ENCODE measurements around the gene PAX3.
"Not testable (repeated sequence)": the region's sequence is repeated elsewhere in the genome, so short reads cannot be mapped to it uniquely, and the experiment has no call there.

PAX3 gene

DNA sequence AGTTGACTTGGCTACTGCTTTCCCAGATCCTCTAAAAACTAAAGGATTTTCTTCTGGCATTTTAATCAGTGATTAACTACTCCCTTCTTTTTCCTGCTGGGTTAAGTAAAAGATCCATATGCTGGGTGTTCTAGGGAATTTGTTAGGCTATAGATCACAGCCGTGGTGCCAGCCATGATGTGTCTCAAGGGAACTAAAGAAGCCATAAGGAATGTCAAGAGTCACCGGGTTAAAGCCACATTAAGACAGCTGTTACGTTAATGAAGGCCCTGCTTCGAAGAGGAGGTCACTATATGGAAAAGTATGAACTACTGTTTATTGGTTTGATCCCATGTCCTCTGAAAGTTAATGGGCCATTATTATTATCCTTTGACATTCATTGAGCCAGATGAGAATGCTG, 70.7 kb downstream of the PAX3 start:
- no peak for DNase-seq

DNA sequence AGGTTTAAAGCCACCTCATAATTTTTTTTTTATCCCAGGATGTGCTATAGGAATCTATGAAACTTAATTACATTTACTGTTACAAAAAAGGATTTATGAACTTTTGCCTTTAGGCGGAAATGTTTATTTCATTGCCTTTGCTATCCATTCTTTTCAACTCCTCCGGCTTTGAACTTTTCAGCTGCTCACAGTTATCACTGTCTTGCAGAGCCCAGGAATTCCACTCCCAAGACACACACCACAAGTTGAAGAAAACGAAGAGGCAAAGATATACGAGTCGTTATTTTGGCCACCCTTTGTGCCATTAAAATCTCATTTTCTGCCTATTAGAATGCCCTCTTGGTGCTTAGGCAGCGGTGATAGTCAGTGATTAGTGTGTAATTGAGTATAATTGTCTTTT, 80.0 kb downstream of the PAX3 start:
- DNase-seq, result no peak

DNA sequence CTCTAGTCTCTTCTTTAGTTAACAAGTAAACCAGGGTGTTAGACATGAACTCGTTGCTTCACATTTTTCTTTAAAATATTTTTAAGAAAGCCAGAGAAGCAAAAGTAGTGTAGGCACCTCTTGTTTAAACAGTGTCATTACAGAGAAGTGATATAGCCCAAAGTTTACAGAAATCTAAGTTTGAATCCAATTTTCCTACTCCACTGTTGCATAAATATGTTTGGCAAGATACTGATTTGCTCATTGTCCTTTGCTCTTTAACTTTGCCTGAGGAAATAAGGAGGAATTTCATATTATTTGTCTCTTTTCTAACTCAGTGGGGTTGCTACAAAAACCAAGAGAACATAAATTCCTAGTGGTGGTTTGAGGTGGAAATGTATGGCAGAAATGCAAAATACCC, 81.1 kb downstream of the PAX3 start:
- no peak for DNase-seq

DNA sequence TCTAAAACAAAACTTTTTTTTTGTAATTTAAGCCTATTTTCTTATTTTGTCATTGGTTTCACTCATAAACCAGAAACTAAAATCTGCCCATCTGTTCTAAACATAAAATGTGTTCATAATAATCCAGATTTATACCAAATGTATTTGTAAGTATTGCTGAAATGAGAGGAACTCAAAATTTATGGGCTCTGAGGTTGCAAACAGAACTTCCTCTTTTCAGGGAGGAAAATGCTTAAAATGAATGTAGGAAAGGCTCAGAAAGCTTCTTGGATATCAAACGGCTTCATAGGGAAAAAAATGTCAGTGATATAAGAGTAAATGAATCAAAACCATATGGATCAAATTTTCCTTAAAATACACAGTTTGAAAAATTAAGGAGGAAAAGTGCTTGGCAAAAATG, 83.9 kb downstream of the PAX3 start:
- DNase-seq, result no peak

DNA sequence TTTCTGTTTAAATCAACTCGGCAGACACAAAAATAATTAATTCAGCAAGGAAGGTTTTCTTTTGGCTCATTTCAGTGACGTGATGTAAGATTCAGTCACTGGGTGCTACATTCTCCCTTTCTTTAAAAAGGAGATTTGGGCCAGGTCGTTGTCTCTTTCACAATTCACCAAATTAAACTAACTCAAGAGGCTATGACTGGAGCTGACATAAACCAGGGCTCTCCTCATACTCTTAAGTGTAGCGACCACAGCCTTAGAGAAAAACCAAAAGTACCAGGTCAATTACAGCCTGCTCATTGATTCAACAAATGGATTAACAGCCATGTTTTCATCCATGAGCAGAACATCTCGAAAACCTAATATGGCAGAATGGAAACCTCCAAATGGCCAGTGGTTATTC, 85.7 kb downstream of the PAX3 start:
- no peak for DNase-seq

DNA sequence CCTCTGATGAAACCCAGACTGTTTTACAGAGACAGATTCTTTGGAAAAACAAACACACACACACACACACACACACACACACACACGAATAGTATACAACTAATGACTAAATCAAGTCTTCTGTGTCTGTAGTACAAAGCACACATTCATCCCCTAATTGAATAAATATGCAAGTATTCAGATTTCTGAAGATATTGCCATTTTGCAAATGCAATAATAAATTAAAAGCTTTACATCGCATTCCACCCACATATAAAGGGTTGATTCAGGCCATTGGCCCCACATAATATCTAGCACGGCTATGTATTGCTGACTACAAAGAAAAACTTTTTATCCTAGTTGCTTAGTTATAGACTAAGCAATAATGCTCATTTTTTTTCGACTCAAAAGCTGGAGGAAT, 86.2 kb downstream of the PAX3 start:
- no peak for DNase-seq

DNA sequence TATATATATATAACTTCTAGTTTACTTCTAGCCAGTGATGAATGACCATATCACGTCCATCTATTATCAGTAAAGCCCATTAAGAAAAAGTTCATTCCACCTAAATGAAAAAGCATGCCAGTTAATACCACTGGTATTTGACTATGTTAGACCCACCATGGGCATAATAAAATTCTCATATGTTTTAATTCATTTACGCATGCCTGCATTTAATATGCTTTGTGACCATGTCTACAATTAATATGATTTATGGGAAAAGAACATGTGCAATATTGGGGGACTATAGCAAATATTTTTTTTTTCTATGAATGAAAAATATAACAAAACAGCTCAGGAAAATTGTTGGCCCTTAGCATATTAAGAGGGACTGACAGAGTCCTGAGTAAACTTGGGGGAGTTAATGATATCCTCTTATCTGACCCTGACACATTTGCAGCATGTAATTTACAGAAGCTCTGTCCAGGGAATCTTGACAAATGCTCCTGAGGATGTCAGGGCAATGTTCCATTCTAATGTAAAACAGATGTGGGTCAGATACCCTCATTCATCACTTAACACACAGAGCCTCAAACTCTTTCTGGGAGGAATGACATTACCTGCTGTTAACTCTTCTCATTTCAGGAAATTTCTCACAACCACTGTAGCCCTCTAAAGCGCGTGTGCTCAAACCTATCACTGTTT, 90.6 kb downstream of the PAX3 start:
- no peak for DNase-seq

DNA sequence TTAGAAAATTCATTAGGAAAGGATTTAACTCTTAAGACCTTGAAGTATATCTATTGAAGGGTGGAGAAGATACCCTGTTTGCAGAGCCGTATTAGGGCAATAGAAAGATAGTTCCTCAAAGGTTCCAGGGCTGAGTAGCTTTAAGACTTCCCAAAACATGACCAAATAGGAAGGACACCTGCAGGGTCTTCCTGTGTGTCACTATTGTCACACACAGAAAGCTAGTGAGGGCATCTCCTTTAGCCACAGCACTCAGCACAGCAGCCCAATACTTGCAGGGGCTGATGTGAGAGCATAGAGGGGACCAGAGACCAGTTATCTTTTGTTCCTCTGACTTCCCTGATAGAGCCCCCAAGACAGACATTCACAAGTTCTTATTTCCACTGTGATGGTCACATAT, 93.7 kb downstream of the PAX3 start:
- DNase-seq, result no peak

DNA sequence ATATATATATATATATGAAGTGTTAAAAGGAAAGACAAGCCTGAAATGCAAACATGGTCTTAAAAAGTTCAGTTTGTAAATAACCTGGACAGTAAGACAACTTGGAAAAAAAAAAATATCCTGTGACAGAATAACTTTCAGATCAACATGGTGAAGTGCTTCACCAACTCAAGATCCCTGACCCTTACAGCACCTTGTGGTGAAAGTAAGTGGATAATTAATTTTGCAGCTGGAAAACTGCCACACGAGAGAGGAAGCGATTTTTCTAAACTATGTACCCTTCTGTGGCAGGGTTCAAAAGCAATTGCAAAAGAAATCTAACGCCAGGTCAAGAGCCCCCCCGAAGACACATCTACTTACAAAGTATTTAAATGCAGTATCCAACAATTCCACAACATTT, 95.8 kb downstream of the PAX3 start:
- DNase-seq, result no peak

DNA sequence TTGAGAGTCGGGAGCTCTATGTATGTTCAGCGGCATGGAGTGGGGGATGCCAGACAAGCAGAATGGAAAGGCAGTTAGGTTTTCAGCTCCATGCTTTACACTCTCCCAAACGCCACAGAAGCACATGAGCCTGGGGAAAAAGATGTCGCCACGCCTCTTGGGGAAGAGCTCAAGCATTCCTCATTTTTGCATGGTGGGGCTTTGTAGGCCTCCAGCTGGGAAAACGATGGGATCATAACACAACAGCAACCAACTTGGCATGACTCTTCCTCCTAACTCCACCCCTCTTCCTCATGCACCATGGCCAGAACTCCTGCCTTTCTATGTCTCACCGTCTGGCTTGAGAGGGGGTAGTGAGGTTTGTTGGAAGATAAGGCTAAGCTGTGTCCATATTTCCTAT, 102.6 kb downstream of the PAX3 start:
- DNase-seq, result no peak

DNA sequence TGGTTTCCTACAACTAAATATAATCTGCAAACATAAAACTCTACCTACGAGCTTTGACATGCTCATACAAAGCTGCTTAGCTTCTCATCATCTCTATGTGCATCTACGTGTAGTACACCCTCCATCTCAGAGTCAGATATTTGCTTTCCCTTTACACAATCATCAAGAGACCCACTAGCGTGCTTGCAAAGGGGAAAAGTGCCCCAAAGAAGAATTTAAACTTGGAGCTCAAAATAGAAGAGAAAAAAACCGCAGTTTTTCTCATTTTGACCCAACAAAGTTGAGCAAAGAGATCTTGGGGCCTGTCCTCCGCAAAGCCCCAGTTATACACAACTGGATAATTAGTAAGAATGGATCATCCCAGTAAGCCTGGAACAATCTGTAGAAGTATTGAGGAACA, 104.1 kb downstream of the PAX3 start:
- DNase-seq, result no peak

DNA sequence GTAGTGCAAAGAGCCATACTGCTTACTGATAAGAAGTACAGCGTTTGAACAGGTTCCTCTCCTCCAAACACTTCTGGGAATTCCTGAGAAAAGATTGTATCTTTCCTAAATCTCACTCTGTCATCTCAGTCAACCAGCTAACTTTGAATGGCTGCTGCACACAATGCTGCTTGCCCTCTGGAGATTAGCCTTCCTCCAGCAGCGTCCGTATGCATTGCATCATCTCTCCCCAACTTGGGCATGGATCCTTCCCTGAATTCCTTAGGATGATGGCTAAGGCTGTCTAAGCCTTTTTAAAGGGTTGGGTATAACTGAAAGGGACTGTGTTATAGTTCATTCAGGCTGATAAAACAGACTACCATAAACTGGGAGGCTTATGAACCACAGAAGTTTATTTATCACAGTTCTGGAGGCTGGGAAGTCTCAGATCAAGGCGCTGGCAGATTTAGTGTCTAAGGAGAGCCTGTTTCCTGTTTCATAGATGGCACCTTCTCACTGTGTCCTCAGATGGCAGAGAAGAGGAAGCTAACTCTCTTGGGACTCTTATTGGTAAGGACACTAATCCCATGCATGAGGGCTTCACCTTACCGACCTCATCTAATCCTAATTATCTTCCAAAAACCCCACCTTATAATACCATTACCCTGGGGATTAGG, 105.3 kb downstream of the PAX3 start:
- no peak for DNase-seq

DNA sequence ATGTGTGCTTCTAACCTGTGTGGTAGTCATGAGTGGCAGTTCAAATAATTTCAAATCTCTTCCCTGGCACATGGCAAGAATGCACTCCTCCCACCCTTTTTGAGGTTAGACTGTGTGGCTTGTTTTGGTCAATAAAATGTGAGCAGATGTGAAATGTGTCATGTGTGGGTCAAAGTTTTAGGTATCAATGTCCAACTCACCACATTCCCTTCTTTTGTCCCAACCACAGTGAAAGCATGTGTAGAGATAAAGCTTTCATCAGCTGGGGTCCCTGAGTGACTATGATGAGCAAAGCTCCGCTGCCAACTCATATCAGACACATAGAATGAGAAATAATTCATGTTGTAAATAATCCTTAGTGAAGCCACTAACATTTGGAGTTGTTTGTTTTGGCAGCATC, 118.2 kb downstream of the PAX3 start:
- no peak for DNase-seq

DNA sequence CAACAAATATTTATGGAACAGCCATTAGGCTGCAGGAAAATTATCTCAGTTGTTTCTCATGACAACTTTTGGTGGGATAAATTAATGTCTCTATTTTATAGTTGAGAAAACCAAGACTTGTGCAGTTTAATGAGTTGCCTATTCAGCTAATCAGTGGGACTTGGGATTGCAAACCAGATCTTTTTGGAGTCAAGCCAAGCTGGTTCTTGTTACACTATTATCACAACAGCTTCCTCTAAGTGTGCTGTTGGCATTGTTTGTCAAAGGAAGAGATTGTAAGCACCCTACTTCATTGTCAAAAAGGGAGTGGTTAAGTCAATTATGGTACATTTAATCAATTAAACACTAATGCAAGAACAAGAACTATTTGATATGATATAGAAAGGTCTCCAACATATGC, 119.2 kb downstream of the PAX3 start:
- no peak for DNase-seq

DNA sequence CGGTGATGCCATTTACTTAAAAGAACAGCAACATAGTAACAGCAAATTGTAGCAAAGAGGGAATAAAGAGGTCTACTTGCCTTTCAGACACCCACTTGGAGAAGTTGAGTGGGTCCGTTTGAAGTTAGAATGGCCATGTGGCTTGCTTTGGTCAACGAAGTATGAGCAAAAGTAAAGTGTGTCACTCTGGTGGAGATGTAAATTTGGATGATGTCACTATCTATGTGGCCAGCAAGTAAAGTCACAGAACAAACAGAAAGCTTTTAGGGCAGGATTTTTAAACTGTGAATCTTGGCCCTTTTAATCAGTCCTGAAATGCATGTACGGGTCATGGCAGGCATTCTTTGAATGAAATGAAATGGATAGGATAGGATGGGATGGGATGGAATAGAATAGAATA, 120.3 kb downstream of the PAX3 start:
- DNase-seq, result no peak

DNA sequence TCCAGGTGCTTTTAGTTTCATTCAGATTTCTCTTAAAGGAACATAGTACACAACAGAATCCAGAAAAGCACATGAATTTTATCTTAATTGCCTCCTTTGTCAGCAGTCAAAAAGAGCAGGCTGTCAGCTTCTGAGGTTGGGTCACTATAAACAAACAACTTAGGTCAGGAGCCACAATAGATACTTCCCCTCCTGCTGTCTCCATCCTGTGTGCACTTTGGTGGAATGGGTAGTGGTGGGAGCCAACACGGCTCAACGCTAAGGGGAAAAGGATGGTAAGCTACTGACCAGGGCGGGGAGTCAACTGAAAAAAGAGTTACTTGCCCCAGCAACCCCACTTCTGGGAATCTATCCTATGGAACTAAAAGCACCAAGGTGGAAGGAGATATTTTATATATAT, 121.9 kb downstream of the PAX3 start:
- no peak for DNase-seq

DNA sequence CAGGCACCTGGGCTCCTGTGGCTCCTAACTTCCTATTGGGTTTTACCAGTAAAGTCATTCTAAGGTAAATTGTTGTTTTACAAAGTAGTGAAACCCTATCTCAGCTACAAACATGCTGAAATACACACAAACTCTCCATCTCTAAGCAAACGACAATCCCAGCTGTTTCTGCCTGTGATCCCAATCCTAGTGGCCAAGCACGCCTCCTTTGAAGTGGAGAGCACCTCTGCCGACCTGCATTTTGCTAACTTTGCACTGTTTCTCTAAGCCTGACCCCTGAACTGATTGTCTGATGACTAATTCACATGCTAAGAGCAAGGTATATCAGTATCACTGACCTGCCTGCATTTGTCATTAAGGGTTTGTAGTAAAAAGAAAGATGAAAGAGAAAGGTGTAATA, 124.3 kb downstream of the PAX3 start:
- no peak for DNase-seq

DNA sequence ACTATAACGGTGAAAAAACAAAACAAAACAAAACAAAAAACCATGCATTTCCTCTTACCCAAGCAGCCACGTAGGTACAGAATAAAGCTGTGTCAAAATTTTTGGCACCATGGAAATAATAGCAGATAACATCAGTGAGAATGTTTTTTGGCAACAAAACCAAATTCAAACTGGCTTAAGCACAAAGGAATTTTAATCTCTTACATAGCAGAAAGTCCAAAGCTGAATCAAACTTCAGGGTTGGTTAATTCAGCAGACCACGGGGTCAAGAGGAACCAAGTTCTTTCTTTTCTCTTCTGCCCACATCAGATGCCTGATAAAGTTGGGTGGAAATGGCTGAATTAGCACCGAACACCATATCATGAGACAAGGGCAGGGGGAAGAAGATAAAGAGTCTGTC, 129.5 kb downstream of the PAX3 start:
- DNase-seq, result no peak

DNA sequence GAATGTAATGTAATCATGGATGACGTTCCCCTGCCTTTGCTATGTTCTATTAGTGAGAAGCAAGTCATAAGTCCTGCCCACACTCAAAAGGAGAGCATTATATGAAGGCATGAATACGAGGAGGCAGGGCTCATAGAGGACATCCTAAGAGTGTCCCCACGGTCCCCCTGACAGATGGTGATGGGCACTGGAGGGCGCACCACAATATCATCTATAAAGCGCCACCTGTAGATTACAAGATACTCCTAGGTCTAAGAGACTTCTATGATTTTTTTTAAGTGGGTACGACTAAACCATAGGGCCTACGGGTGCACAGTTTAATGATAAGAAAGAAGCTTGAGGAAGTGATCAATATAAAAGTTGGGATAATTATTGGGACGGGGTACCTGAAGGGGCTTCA, 131.0 kb downstream of the PAX3 start:
- DNase-seq, result no peak

DNA sequence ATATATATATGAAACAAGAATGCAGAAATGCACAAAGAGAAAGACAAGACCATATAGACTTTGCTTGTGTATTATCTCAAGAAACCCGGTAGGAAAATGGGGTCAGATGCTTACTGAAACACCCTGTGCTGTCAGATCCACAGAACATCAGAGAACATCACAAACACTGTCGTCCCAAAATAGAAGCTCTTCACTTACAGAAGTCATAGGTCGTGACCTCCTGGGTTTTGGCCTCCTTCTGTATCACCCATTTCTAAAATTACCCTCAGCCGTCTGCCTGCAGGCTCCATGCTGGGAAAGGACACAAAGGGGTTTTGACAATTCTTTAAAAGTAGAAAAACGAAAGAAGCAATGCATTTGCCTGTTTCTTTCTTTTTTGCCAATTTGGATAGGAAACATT, 137.9 kb downstream of the PAX3 start:
- no peak for DNase-seq

DNA sequence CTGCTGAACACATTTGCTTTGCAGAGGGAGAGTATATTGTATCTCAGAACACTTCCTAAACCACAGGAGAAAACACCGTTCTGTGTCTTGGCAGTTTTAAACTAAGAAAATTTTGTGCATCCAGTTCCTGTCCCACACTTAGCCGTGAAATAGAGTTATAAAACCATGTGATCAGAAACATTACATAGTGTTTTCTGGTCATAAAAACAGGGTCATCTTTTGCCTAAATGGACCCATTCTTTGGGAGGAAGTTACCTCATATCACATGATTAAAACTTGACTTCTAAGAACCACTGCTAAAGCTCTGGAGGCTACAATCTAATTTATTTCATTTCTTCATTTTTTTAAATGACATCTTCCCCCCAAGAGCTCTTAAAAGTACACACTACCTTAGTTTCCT, 138.7 kb downstream of the PAX3 start:
- DNase-seq, result no peak

DNA sequence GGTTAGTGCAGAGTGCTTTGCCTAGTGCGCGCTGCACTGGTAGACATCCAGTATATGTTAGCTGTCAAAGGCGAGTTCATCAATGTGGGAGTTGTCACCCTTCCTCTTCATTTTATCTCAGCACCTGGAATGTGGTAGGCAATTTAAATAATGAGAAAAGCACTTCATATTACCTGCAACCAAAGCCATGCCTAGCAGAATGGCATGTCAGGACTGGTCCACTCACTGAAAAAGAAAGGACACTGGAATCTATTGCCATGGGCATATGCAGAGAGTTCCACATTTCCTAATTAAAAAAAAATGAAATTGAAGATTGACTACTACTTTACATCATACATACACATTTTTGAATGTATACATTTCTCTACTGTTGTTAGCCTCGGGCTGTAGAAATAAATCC, 139.6 kb downstream of the PAX3 start:
- DNase-seq, result no peak

DNA sequence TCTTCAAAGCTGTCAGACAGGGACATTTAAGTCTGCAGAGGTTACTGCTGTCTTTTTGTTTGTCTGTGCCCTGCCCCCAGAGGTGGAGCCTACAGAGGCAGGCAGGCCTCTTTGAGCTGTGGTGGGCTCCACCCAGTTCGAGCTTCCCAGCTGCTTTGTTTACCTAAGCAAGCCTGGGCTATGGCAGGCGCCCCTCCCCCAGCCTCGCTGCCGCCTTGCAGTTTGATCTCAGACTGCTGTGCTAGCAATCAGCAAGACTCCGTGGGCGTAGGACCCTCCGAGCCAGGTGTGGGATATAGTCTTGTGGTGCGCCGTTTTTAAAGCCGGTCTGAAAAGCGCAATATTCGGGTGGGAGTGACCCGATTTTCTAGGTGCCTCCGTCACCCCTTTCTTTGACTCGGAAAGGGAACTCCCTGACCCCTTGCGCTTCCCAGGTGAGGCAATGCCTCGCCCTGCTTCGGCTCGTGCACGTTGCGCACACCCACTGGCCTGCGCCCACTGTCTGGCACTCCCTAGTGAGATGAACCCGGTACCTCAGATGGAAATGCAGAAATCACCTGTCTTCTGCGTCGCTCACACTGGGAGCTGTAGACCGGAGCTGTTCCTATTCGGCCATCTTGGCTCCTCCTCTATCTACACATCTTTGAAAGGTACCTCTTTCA, 143.7 kb downstream of the PAX3 start:
- not testable (repeated sequence) for DNase-seq
